IMR-90 (cell line): ENCODE measurements around the gene EPHB1. TPM values are rescaled to one million over a fixed set of nuclear protein-coding genes. Genes with fewer than 3 reads are reported as not detected.

Experiments used
- ATAC-seq: fragments of 200-7000 bp; cut with Tn5 transposase; 2 replicates; pipeline ENCODE4 v1.9.1; 2020; ENCODE audit warnings: low read depth, mild to moderate bottlenecking, moderate library complexity
- BruUV-seq: library from RNA; stranded (reverse); fragments of 400-500 nt; replicated peaks from 2 replicates; lab custom pipeline; 2021; lab: Mats Ljungman, UMichigan
- CTCF ChIA-PET: fragments of 300-600 bp; formaldehyde crosslinking; extraction: SDS; loops from one replicate; lab custom pipeline; 2021; ENCODE audit warnings: antibody characterized with exemption; lab: Yijun Ruan, JAX
- POLR2A ChIA-PET: fragments of 300-600 bp; sonication (Branson Sonifier 250); formaldehyde crosslinking; loops from one replicate; lab custom pipeline; 2022; ENCODE audit warnings: antibody characterized with exemption; ENCODE audit not compliant: unreplicated experiment; lab: Charles Lee
- DNase-seq: peaks from one replicate; pipeline ENCODE4 v3.0.0; 2013
- H2AFZ ChIP-seq: replicated peaks from 2 replicates; pipeline ENCODE3; 2013; ENCODE audit warnings: low read length, mild to moderate bottlenecking; ENCODE audit not compliant: poor library complexity
- H2AK5ac ChIP-seq: 2 replicates; pipeline ENCODE4 v1.6.1; 2013; ENCODE audit warnings: low read depth, low read length, inconsistent platforms
- H2AK9ac ChIP-seq: replicated peaks from 2 replicates; pipeline ENCODE3; 2013; ENCODE audit warnings: mild to moderate bottlenecking, low read depth, low read length, moderate library complexity; ENCODE audit not compliant: poor library complexity
- H2BK120ac ChIP-seq: 2 replicates; pipeline ENCODE4 v1.6.1; 2013; ENCODE audit warnings: low read depth, low read length, inconsistent platforms
- H2BK15ac ChIP-seq: 3 replicates; pipeline ENCODE4 v1.6.1; 2013; ENCODE audit warnings: low read depth, low read length, inconsistent platforms
- H2BK20ac ChIP-seq: 2 replicates; pipeline ENCODE4 v1.6.1; 2013; ENCODE audit warnings: low read depth, mild to moderate bottlenecking, inconsistent platforms, low read length, moderate library complexity
- H2BK5ac ChIP-seq: 2 replicates; pipeline ENCODE4 v1.6.1; 2013; ENCODE audit warnings: mild to moderate bottlenecking, low read depth, low read length, inconsistent platforms; ENCODE audit not compliant: poor library complexity, severe bottlenecking
- H3K14ac ChIP-seq: replicated peaks from 2 replicates; pipeline ENCODE4 v1.6.1; 2013; ENCODE audit warnings: low read depth, low read length, inconsistent platforms
- H3K18ac ChIP-seq: 2 replicates; pipeline ENCODE4 v1.6.1; 2013; ENCODE audit warnings: low read depth, low read length, control low read depth
- H3K23ac ChIP-seq: 2 replicates; pipeline ENCODE4 v1.6.1; 2013; ENCODE audit warnings: low read depth, low read length, inconsistent platforms
- H3K27ac ChIP-seq: 2 replicates; pipeline ENCODE4 v1.5.1; 2013; ENCODE audit warnings: mild to moderate bottlenecking, control low read depth, low read length; ENCODE audit not compliant: insufficient read depth
- H3K27me3 ChIP-seq: 2 replicates; pipeline ENCODE4 v1.6.1; 2013; ENCODE audit warnings: low read length; ENCODE audit not compliant: control insufficient read depth, insufficient read depth
- H3K36me3 ChIP-seq: 2 replicates; pipeline ENCODE4 v1.6.1; 2013; ENCODE audit warnings: low read length, mixed read lengths; ENCODE audit not compliant: control insufficient read depth, insufficient read depth
- H3K4ac ChIP-seq: 2 replicates; pipeline ENCODE4 v1.6.1; 2013; ENCODE audit warnings: low read depth, low read length, inconsistent platforms
- H3K4me1 ChIP-seq: 2 replicates; pipeline ENCODE4 v1.6.1; 2013; ENCODE audit warnings: low read length, mixed read lengths; ENCODE audit not compliant: control insufficient read depth, insufficient read depth
- H3K4me2 ChIP-seq: 2 replicates; pipeline ENCODE4 v1.6.1; 2013; ENCODE audit warnings: low read depth, mild to moderate bottlenecking, control low read depth, low read length, moderate library complexity
- H3K4me3 ChIP-seq: 2 replicates; pipeline ENCODE4 v1.5.1; 2013; ENCODE audit warnings: low read depth, mild to moderate bottlenecking, control low read depth, low read length, moderate library complexity; ENCODE audit not compliant: insufficient read depth
- H3K56ac ChIP-seq: 2 replicates; pipeline ENCODE4 v1.6.1; 2013; ENCODE audit warnings: low read length, inconsistent platforms; ENCODE audit not compliant: insufficient read depth; ENCODE audit errors: extremely low read depth
- H3K79me1 ChIP-seq, 2 experiments: 2 replicates each; pipeline ENCODE4 v1.6.1; 2013; ENCODE audit warnings: low read length in 2 of 2, inconsistent platforms in 1 of 2, low read depth in 1 of 2
- H3K9ac ChIP-seq: 2 replicates; pipeline ENCODE4 v1.6.1; 2013; ENCODE audit warnings: low read depth, low read length, control low read depth
- H3K9me1 ChIP-seq: 2 replicates; pipeline ENCODE4 v1.6.1; 2013; ENCODE audit warnings: low read length, inconsistent platforms; ENCODE audit not compliant: insufficient read depth
- H3K9me3 ChIP-seq: 2 replicates; pipeline ENCODE4 v1.6.1; 2013; ENCODE audit warnings: low read length; ENCODE audit not compliant: control insufficient read depth, insufficient read depth
- H4K20me1 ChIP-seq: 2 replicates; pipeline ENCODE4 v1.6.1; 2013; ENCODE audit warnings: low read length, inconsistent platforms; ENCODE audit not compliant: insufficient read depth
- H4K5ac ChIP-seq: 2 replicates; pipeline ENCODE4 v1.6.1; 2013; ENCODE audit warnings: mild to moderate bottlenecking, low read depth, low read length, control low read depth
- H4K8ac ChIP-seq, 2 experiments: 2 replicates each; pipeline ENCODE4 v1.6.1; 2013; ENCODE audit warnings: low read depth in 2 of 2, low read length in 2 of 2, control low read depth in 1 of 2, inconsistent platforms in 1 of 2
- H4K91ac ChIP-seq: 2 replicates; pipeline ENCODE4 v1.6.1; 2013; ENCODE audit warnings: low read depth, low read length, inconsistent platforms; ENCODE audit not compliant: insufficient read depth
- NFE2L2 ChIP-seq: fragments of 150-350 bp; IDR thresholded peaks from 2 replicates; pipeline ENCODE4 v1.6.1; 2016; ENCODE audit warnings: low read depth, mild to moderate bottlenecking, low read length
- WGBS, 2 experiments: methylation state at CpG; one replicate each; pipeline versions ENCODE4 v1.1.5 to v1.1.7; 2013; ENCODE audit warnings: missing lambda C conversion rate in 2 of 2; ENCODE audit not compliant: insufficient read length in 1 of 2; ENCODE audit errors: extremely low coverage in 2 of 2; 5-methylcytosine and 5-hydroxymethylcytosine counted together
- dilution Hi-C: fragments of 300-500 bp; cut with HindIII; formaldehyde crosslinking; loops from one replicate; pipeline ENCODE4 v1.14.3; 2018; ENCODE audit warnings: low sequenced_read_pairs; ENCODE audit not compliant: unreplicated experiment
- in situ Hi-C: fragments of 300-500 bp; cut with MboI; formaldehyde crosslinking; loops from 3 replicates; pipeline ENCODE4 v1.14.3; 2019; ENCODE audit warnings: low sequenced_read_pairs, inconsistent platforms, mixed read lengths
- intact Hi-C: fragments of 100-400 bp; cut with micrococcal nuclease; formaldehyde crosslinking; loops from 2 replicates; pipeline ENCODE4 v1.10.0; 2022
- polyA plus RNA-seq, 3 experiments: library from polyadenylated mRNA; depleted of rRNA; stranded (reverse); fragments of >200 nt; gene quantifications; 2 replicates each; pipeline ENCODE4 v1.2.3, GENCODE V29; 2012; ENCODE audit warnings: low replicate concordance in 1 of 3
- total RNA-seq: library from RNA; depleted of rRNA; stranded (reverse); fragments of >200 nt; gene quantifications from 2 replicates; pipeline ENCODE4 v1.2.3, GENCODE V29; 2012

EPHB1 gene
- total and polyA plus RNA-seq, 2 of the 4 experiments (the other 2 are of a cell fraction): 0.17 to 0.36 TPM

GRCh38 chr3:135172191-135172869 is 377.3 kb downstream of the EPHB1 start:
- BruUV-seq: no TSS peak
- whole genome bisulfite sequencing, 2 experiments: 100% methylated on average over 1 of the region's 3 CpGs; no CpG with 5 or more reads in 1 of the 2 experiments
- CTCF ChIA-PET: interaction anchor here (0.6 kb wide), 1 partner anchor 9 kb away, joined by 3 read pairs; no protein-coding TSS in a partner anchor

More at GRCh38 chr3:135172191-135172869, 377.3 kb downstream of the EPHB1 start:
- Histone ChIP-seq H4K8ac (no peak overlapping the region), H3K56ac (no peak overlapping the region), H3K23ac (no peak overlapping the region), H2AK9ac (no peak overlapping the region), H3K14ac (no peak overlapping the region), H3K4me1 (no peaks in the 10 kb centered on the region), H3K4ac (no peak overlapping the region), H3K36me3 (no peaks in the 10 kb centered on the region), H3K79me1 (no peaks in the 10 kb centered on the region), H2BK15ac (no peak overlapping the region), H4K91ac (no peak overlapping the region), H3K27me3 (no peaks in the 10 kb centered on the region), H3K27ac (no peak overlapping the region), H2AFZ (no peak overlapping the region), H4K5ac (no peak overlapping the region), H2BK120ac (no peak overlapping the region), H3K9ac (no peak overlapping the region), H2AK5ac (no peak overlapping the region), H4K20me1 (no peaks in the 10 kb centered on the region), H3K18ac (no peak overlapping the region), H3K4me2 (no peak overlapping the region), H3K4me3 (no peak overlapping the region), H2BK5ac (no peak overlapping the region), H3K9me1 (no peaks in the 10 kb centered on the region), H2BK20ac (no peak overlapping the region), H3K9me3 (no peaks in the 10 kb centered on the region; the same call in 1 of the 2 replicates)
- no peak for TF ChIP-seq NFE2L2
- no peak for DNase-seq
- POLR2A ChIA-PET: no interaction called here
- dilution Hi-C loops (no loop called here), in situ Hi-C loops (no loop called here), intact Hi-C loops (no loop called here)
- ATAC-seq: no peak
